ENCODE results near the gene EXOC4.

The EXOC4 gene

DNA sequence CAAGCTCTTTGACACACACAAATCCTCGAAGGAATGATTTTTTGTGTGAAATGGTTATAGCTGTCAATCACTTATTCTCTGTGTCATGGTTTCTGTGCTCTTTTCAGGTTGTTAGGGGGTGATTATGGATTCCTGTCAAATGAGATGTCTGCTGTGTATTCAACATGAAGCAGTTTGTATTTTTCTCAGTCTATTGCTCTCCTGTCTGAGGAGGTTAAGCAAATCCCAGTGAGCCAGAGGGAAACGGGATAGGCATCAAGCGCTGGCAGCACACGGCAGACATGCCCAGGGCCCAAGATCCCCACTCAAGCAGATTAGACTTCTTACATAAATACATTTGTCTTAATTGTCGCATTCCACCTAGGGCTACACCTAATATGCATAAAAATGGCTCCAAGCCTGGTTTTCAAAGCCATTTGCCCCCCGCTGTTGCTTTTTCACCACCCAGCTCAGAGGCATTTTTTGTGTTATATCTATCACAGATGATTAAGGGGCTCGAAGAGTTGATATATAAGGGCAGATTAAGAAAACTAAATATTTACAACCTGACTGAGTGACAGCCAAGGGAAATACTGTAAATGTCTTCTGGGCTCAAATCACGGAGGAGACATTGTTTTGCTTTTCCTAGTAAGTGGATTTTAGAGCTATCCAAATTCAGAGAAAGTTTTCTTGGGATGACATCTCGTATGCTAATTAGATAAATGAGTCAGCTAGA is 681.5 kb downstream of the EXOC4 start:
- H3K4me3 ChIP-seq (ENCODE audit: low read depth, low read length) = no peak overlapping the region
- TF ChIP-seq, protein P1, sequence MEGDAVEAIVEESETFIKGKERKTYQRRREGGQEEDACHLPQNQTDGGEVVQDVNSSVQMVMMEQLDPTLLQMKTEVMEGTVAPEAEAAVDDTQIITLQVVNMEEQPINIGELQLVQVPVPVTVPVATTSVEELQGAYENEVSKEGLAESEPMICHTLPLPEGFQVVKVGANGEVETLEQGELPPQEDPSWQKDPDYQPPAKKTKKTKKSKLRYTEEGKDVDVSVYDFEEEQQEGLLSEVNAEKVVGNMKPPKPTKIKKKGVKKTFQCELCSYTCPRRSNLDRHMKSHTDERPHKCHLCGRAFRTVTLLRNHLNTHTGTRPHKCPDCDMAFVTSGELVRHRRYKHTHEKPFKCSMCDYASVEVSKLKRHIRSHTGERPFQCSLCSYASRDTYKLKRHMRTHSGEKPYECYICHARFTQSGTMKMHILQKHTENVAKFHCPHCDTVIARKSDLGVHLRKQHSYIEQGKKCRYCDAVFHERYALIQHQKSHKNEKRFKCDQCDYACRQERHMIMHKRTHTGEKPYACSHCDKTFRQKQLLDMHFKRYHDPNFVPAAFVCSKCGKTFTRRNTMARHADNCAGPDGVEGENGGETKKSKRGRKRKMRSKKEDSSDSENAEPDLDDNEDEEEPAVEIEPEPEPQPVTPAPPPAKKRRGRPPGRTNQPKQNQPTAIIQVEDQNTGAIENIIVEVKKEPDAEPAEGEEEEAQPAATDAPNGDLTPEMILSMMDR (IDR thresholded peaks at IDR 0.05; ENCODE audit: low read depth, low read length, missing control alignments) = no peak
- DNase-seq (ENCODE audit: low read depth) = no peak

GRCh38 chr7:133934977-133935330 is 682.1 kb downstream of the EXOC4 start:
- no peak overlapping the region for H3K4me3 ChIP-seq (ENCODE audit: low read depth, low read length)
- no peak for DNase-seq (ENCODE audit: low read depth)
- TF ChIP-seq, protein P1 (IDR thresholded peaks at IDR 0.05; ENCODE audit: low read depth, low read length, missing control alignments) = no peak

DNA sequence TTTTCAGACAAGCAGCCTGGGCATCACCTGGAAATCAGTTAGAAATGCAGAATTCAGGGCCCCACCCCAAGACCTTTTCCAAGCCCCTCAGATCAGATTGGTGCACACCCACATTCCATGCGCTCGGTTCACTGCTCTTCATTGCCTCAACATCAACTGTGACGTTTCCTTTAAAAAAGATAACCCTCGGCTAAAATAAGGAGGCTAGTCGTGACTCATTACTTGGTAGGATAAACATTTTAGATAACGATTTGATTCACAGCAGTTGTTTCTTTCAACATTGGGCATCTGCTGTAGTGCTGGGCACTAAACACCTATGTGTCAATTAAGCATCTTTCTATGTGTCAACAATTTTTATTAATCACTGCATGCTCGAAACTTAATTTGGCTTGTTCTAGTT is 683.2 kb downstream of the EXOC4 start:
- no peak overlapping the region for H3K4me3 ChIP-seq (ENCODE audit: low read depth, low read length)
- TF ChIP-seq, protein P1 (IDR thresholded peaks at IDR 0.05; ENCODE audit: low read depth, low read length, missing control alignments) = no peak
- no peak for DNase-seq (ENCODE audit: low read depth)

GRCh38 chr7:133937786-133938185 is 684.9 kb downstream of the EXOC4 start:
- H3K4me3 ChIP-seq (ENCODE audit: low read depth, low read length) = no peak overlapping the region
- no peak for DNase-seq (ENCODE audit: low read depth)
- TF ChIP-seq, protein P1 (IDR thresholded peaks at IDR 0.05; ENCODE audit: low read depth, low read length, missing control alignments) = no peak

DNA sequence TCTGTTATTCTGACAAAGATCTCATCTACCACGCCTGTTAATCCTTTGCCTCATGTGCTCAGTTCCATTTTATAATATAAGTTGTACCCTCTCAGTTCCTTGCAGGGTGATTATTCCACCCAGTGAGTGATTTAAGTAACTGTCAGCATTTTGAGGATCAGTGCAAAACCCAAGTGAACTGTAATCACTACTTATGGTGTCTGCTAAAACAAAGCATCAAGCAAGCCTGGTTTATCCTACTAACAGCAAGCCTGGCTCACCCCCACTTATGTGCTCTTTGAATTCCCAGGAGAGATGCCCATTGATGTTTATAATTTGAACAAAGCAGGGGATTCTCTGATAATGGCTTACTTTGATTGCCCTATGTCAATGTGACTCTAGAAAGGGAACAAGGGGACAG is 687.5 kb downstream of the EXOC4 start:
- TF ChIP-seq, protein P1 (IDR thresholded peaks at IDR 0.05; ENCODE audit: low read depth, low read length, missing control alignments) = no peak
- H3K4me3 ChIP-seq (ENCODE audit: low read depth, low read length) = no peak overlapping the region
- no peak for DNase-seq (ENCODE audit: low read depth)

DNA sequence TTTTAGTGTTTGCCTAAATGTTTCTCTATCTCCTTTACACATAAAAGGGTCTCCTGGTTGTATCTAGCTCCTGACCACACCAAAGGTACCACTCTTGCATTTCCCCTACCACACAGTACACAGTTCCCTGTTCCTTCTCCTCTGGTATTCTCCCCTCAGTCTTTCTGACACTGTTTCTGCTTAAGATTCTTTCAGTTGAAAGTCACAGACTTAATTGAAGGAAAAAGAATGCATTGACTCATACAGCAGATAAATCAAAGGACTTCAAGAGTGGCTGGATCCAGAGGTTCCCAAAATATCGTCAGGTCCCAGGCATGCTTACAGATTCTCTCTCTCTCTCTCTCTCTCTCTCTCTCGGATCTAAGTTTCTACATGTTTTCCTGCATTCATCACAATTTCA is 688.6 kb downstream of the EXOC4 start:
- no peak overlapping the region for H3K4me3 ChIP-seq (ENCODE audit: low read depth, low read length)
- DNase-seq (ENCODE audit: low read depth) = no peak
- TF ChIP-seq, protein P1 (IDR thresholded peaks at IDR 0.05; ENCODE audit: low read depth, low read length, missing control alignments) = no peak

GRCh38 chr7:133945497-133945896 is 692.6 kb downstream of the EXOC4 start:
- DNase-seq (ENCODE audit: low read depth) = no peak
- H3K4me3 ChIP-seq (ENCODE audit: low read depth, low read length) = no peak overlapping the region
- TF ChIP-seq, protein P1 (IDR thresholded peaks at IDR 0.05; ENCODE audit: low read depth, low read length, missing control alignments) = no peak

Data from GM12864 (cell line).